Measurements from ENCODE around the gene SYCP3.

Gene SYCP3

DNA sequence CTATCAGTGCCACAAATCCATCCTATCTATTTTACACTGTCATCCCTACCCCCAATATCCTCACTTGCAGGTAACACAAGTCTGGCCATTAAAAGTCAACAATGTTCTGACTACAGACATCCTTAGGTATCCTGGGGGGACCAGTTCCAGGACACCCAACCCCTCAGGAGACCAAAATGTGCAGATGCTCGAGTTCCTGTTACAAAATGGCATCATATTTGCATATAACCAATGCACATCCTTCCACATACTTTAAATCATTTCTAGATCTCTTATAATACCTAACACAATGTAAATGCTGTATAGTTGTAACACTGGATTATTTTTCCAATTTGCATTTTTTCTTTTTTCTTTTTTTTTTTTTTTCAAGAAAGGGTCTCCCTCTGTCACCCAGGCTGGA, 6.9 kb downstream of the SYCP3 start:
- no peaks in the 10 kb centered on the region for H3K4me1 ChIP-seq (ENCODE audit: control insufficient read depth in 1 of 2, insufficient read depth in 1 of 2, low read depth in 1 of 2, low read length in 1 of 2)
- H3K27ac ChIP-seq: no peak overlapping the region
- H3K4me3 ChIP-seq (ENCODE audit: low read depth in 1 of 2, low read length in 1 of 2): no peak overlapping the region
- TF ChIP-seq, protein P1, sequence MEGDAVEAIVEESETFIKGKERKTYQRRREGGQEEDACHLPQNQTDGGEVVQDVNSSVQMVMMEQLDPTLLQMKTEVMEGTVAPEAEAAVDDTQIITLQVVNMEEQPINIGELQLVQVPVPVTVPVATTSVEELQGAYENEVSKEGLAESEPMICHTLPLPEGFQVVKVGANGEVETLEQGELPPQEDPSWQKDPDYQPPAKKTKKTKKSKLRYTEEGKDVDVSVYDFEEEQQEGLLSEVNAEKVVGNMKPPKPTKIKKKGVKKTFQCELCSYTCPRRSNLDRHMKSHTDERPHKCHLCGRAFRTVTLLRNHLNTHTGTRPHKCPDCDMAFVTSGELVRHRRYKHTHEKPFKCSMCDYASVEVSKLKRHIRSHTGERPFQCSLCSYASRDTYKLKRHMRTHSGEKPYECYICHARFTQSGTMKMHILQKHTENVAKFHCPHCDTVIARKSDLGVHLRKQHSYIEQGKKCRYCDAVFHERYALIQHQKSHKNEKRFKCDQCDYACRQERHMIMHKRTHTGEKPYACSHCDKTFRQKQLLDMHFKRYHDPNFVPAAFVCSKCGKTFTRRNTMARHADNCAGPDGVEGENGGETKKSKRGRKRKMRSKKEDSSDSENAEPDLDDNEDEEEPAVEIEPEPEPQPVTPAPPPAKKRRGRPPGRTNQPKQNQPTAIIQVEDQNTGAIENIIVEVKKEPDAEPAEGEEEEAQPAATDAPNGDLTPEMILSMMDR (IDR thresholded peaks at IDR 0.05): no peak
- H3K36me3 ChIP-seq: peaks cover 78% of the 10 kb centered on the region
- H3K9me3 ChIP-seq: no peaks in the 10 kb centered on the region
- no peaks in the 10 kb centered on the region for H3K27me3 ChIP-seq

DNA sequence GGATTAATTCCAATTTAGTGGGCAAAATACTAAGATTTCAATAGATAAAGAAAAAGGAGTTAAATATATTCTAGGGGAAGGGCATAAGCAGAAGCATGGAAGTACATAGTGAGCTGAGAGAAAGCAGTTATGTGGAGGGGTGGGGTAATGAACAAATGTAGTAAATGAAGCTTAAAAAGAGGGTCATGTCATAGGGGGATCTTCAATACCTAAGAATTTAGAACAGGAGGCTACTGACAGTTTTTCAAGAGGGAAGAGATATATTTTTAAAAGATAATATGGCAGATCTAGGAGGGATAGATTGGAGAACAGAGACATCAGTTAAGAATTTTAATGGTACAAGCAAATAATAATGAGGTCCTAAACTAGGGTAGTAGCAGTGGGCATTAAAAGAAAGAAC, 9.4 kb downstream of the SYCP3 start:
- TF ChIP-seq, protein P1 (IDR thresholded peaks at IDR 0.05): no peak
- Histone ChIP-seq H3K36me3 (peaks cover 89% of the 10 kb centered on the region), H3K27ac (no peak overlapping the region), H3K4me1 (ENCODE audit: control insufficient read depth in 1 of 2, insufficient read depth in 1 of 2, low read depth in 1 of 2, low read length in 1 of 2) (no peaks in the 10 kb centered on the region), H3K4me3 (ENCODE audit: low read depth in 1 of 2, low read length in 1 of 2) (no peak overlapping the region), H3K27me3 (no peaks in the 10 kb centered on the region), H3K9me3 (no peaks in the 10 kb centered on the region)

DNA sequence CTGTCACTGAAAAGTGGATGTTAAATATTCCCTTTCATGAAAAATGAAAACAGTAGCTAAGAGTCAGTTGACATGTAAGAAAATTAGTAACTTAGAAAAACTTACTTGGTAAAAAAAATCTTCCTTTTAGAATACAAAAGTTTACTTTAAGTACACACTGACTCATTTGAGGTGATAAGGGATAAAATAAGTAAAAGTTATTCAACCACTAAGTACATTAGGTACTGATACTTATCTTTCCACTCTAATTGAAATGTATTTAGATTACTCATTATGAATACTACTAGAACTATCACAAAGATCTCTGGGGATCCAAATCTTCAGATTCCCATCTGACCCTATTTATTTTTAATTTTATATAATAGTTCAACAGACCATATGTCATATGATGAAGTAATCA, 12.2 kb downstream of the SYCP3 start:
- peaks cover 84% of the 10 kb centered on the region for H3K36me3 ChIP-seq
- no peaks in the 10 kb centered on the region for H3K4me1 ChIP-seq (ENCODE audit: control insufficient read depth in 1 of 2, insufficient read depth in 1 of 2, low read depth in 1 of 2, low read length in 1 of 2)
- H3K4me3 ChIP-seq (ENCODE audit: low read depth in 1 of 2, low read length in 1 of 2): no peak overlapping the region
- no peaks in the 10 kb centered on the region for H3K27me3 ChIP-seq
- H3K9me3 ChIP-seq: no peaks in the 10 kb centered on the region
- TF ChIP-seq, protein P1 (IDR thresholded peaks at IDR 0.05): no peak
- no peak overlapping the region for H3K27ac ChIP-seq

DNA sequence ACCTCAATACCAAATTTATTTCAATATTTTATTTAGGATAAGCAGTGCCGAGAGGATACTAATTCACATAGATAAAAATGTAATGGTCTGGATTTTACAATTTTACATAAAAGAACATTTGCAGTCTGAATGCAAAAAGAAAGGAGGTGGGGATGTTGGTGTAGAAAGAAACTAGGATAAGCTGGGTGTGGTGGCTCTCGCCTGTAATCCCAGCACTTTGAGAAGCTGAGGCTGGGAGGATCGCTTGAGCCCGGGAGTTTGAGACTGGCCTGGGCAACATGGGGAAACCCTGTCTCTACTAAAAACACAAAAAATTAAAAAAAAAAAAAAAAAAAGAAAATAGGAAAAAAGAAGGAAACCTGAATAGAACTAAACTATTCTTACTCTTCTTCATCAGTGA, 16.9 kb downstream of the SYCP3 start:
- Histone ChIP-seq H3K27ac (no peak overlapping the region), H3K27me3 (no peaks in the 10 kb centered on the region), H3K4me3 (ENCODE audit: low read depth in 1 of 2, low read length in 1 of 2) (no peak overlapping the region), H3K36me3 (peaks cover 70% of the 10 kb centered on the region), H3K9me3 (no peaks in the 10 kb centered on the region), H3K4me1 (ENCODE audit: control insufficient read depth in 1 of 2, insufficient read depth in 1 of 2, low read depth in 1 of 2, low read length in 1 of 2) (no peaks in the 10 kb centered on the region)
- TF ChIP-seq, protein P1 (IDR thresholded peaks at IDR 0.05): no peak

DNA sequence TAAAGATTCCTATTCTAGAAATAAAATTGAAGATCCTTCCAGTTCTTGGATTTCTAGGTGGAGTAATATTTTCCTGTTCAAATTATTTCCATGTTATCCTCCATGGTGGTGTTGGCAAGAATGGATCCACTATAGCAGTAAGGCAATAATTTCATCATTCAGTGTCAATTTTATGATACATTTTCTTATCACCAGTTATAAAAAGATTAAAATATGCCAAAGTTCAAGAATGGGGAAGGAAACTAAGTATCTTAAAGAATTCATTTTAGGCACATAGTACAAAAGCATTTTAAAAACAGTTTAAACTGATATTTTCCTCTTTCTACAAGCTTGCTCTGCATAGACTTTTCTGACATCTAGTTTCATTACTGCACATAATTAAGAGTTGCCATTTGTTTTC, 19.1 kb downstream of the SYCP3 start:
- H3K4me3 ChIP-seq (ENCODE audit: low read depth in 1 of 2, low read length in 1 of 2): no peak overlapping the region
- no peaks in the 10 kb centered on the region for H3K27me3 ChIP-seq
- H3K36me3 ChIP-seq: peaks cover 47% of the 10 kb centered on the region
- H3K9me3 ChIP-seq: no peaks in the 10 kb centered on the region
- TF ChIP-seq, protein P1 (IDR thresholded peaks at IDR 0.05): no peak
- H3K27ac ChIP-seq: no peak overlapping the region
- H3K4me1 ChIP-seq (ENCODE audit: control insufficient read depth in 1 of 2, insufficient read depth in 1 of 2, low read depth in 1 of 2, low read length in 1 of 2): peaks cover 2 to 3% of the 10 kb centered on the region in 2 experiments

DNA sequence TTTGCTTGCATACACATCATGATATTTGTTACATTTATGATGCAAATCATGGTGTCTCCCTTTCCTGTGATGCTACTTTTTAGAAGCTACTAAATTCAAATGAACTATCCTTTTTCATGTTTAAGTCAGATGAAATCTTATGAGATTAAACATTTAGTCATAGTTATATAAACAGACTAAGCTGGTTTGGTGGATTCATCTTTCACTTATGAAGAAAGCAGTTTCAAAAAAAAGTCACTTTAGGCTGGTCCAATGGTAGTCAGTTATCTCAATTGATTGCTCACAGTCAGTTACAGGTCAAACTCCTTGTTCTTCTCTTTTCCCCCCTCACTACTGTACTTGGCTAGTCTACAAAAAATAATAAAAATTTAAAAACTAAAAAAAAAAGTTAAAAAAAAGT, 19.7 kb downstream of the SYCP3 start:
- no peaks in the 10 kb centered on the region for H3K27me3 ChIP-seq
- H3K27ac ChIP-seq: no peak overlapping the region
- TF ChIP-seq, protein P1 (IDR thresholded peaks at IDR 0.05): no peak
- peaks cover 42% of the 10 kb centered on the region for H3K36me3 ChIP-seq
- H3K9me3 ChIP-seq: no peaks in the 10 kb centered on the region
- H3K4me3 ChIP-seq (ENCODE audit: low read depth in 1 of 2, low read length in 1 of 2): no peak overlapping the region
- H3K4me1 ChIP-seq (ENCODE audit: control insufficient read depth in 1 of 2, insufficient read depth in 1 of 2, low read depth in 1 of 2, low read length in 1 of 2): peaks cover 2 to 9% of the 10 kb centered on the region in 2 experiments

Measured in neutrophil (primary cell).